Stimulated activated naive CD4-positive, alpha-beta T cell treated with Interleukin-2 at 50 U/mL for 16 hours (primary cell): ENCODE measurements around the gene ITK.
A peak's percentile ranks its signal among the peaks of the same experiment; 100 is the strongest.

Source experiments
- DNase-seq: peaks from one replicate; lab custom pipeline; 2025; lab: John Stamatoyannopoulos, UW

ITK gene

DNA sequence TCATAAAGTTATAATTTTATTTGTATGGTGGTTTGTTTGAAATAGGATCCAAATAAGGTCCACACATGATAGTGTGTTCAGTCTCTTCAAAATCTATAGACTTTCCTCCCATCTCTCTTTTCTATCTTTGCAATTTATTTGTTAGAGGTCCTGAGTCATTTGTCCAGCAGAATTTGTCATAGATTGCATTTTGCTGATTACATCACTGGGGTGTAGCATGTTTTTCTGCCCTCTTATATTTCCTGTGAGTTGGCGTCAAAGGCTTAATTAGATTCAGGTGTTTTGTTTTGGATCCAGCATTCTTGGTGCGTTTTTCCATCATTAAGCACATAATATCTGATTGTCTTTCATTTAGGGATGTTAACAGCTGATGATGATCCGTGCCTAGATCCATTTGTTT, 100.3 kb downstream of the ITK start:
- DNase-seq, result no peak

DNA sequence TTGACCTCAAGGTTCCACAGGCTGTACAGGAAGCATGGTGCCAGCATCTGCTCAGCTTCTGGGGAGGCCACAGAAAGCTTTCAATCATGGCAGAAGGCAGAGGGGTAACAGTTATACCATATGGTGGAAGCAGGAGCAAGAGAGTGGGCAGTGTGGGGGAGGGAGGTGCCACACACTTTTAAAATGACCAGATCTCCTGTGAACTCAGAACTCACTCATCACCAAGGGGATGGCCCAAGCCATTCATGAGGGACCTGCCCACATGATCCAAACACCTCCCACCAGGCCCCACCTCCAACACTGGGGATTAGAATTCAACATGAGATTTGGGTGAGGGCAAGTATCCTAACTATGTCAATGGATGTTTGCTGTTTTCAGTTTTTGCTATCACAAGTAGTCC, 101.5 kb downstream of the ITK start:
- DNase-seq, result no peak

DNA sequence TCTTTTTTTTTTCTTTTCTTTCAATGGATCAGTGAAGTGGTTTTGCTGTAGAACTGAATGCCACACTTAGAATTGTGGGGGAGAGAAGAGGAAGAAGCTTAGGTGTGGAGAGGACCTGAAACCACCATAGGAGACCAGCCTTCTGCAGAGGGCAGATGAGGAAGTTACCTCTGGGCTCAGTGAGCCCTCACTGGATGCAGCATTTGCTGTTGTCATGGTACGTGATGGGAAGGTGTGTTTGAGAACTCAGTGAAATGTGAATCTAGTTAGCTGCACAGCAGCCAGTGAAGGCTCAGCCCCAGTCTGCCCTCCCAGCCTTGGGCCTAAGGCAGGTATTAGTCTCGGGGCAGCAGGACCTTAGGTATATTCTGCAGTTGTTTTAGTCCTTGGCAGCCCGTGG, 102.8 kb downstream of the ITK start:
- DNase-seq, result no peak

DNA sequence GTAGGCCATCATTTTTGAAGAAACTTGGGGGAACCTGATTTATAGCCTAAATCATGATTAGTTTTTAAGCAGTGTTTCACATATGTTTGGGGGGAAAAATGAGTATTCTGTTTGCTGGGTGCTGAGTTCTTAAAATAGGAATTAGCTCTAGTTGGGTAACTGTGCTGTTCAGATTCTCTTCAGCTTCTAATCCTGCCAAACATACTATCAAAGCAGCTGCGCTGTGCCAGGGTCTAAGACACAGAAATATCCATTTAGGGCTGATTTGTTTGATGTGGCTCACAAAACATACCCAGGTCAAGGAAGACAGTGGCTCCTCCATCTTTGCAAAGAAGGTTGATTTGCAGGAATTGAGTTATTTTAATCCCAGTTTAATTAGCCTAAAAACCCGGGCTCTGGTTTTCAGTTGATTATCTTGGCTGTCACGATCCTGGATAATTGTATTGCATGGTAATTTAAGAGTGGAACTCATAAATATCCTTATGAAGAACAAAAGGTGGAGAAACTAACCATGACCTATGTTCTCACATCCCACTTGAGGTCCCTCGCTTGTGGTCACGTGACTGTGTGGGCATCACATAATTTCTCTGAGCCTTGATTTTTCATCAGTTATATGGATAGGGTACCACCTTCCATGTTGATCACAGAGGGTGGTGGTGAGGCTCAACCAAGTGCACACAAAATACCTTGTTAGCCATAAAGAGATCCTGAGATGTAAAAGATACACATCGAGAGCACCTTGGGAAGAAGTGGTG, 104.0 kb downstream of the ITK start:
- DNase-seq, result no peak

DNA sequence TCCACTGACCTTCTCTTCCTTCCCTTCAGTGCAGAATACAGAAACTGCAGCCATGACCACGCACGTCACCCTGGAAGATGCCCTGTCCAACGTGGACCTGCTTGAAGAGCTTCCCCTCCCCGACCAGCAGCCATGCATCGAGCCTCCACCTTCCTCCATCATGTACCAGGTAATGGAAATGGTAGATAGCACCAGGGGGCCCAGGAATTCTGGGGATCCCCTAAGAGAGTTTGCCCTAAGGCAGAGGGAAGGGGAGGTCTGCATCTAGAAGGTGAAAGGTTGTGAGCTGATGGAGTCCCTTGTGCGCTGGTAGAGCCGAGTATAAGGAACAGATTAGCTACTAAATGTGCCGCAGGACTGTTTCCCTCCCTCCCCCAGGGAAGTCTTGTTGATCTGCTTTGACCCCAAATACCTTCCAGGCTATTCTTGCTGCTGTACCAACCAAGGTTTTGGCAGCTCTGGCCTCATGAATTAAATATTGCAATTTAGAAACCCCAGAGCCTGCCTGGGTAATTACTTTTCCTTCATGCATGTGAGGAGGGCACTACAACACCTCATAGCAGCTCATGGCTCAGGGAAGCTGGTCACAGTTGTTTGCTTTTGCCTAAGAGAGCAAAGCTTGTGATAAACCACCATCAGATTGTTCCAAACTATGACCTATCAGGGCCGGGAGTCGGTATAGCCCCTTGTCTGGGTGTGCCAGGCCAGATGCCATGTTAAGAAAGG, 104.8 kb downstream of the ITK start:
- DNase-seq, result no peak

DNA sequence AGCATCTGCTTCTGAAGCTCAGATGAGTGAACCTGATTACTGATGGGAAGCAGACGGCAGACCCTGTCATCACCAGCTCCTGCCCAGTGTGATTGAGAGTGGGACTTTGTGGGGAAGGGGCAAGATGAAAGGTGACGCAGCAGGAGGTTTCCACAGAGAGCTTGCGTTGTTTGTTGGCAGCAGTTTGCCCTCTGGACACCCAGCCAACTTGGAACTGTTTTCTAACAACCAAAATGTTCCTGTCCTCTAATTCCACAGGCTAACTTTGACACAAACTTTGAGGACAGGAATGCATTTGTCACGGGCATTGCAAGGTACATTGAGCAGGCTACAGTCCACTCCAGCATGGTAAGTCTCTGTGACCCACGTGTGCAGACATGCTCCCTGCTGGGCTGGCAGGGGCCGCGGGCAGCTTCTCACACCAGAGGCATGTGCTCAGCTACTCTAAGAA, 106.1 kb downstream of the ITK start:
- DNase-seq, result no peak

DNA sequence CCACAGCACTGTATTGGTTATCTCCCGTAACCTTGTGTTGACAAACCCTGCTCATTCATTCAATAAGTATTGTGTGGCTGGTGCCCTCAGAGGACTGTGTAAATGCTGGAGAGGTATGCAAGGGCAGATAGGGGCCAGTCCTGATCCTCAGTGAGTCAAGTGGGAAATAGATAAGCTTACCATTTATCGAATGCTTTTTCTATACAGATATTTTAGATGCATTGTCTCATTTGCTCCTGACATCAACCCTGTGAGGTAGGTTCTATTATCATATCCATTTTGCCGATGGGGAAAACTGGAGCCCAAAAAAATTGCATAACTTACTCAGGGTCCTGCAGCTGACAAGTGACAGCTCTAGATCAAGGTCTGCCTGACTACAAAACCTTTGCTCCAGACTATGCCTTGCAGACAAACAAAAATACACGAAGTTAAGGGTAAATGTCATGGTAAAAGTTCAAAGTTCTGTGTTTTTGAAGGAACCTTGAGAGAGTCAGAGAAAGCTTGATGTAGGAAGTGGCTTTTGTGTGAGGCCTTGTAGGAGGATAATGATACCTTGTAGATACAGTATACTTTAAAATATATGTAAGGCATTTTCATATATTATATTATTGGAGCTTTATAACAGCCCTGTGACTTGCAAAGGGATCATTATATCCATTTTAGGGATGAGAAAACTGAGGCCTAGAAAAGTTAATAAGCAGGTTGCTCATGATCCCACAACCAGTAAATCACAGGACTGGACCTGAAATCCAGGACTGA, 107.9 kb downstream of the ITK start:
- DNase-seq, result no peak

DNA sequence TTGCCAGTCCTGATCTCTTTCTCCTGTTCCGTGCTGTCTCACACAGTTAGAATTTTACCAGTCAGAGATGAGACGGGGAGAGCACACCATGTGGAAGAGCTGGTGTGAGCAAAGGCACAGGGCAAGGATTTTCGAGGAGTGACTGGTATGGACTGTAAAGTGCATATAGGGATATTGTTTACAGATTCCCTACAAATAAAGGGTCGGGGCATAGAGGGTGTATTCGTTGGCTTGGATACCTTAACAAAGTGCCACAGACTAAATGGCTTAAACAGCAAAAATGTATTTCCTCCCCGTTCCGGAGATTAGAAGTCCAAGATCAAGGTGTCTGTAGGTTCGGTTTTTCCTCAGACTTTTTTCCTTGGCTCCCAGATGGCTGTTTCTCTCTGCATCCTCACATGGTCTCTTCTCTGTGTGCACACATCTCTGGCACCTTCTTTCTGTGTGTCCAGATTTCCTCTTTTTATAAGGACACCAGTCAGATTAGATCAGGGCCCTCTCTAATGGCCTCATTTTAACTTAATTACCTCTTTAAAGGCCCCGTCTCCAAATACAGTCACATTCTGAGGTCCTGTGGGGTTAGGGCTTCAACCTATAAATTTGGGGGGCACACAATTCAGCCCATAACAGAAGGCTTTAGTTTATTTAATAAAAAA, 108.7 kb downstream of the ITK start:
- DNase-seq, result no peak

DNA sequence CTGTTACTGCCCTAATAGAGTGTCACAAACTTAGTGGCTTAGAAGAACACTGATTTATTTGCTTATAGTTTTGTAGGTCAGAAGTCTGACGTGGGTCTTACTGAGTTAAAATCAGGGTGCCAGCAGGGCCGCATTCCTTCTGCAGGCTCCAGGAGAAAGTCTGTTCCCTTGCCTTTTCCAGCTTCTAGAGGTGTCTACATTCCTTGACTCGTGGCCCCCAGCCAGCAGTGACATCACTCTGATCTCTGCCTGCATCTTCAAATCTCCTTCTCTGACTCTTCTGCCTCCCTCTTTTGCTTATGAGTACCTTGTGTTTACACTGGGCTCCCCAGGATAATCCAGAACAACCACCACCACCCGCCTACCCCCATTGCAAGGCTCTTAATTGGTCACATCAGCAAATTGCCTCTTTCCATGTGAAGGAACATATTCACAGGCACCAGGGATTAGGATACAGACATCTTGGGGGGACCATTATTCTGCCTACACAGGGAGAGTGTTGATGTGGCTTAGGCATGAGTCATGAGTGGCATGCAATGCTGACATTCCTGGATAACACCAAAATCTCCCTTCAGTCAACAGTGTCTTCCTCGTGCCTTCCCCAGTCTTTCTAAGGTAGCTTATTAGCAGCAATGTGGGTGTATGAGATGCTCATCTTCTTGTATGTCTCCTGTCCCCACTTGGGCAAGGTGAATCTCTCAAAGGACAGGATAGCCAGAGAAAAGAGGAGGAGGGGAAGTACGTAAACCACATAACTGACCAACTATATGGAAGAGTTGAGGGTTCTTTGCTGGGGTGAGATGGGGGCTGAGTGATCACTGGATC, 109.7 kb downstream of the ITK start:
- no peak for DNase-seq

DNA sequence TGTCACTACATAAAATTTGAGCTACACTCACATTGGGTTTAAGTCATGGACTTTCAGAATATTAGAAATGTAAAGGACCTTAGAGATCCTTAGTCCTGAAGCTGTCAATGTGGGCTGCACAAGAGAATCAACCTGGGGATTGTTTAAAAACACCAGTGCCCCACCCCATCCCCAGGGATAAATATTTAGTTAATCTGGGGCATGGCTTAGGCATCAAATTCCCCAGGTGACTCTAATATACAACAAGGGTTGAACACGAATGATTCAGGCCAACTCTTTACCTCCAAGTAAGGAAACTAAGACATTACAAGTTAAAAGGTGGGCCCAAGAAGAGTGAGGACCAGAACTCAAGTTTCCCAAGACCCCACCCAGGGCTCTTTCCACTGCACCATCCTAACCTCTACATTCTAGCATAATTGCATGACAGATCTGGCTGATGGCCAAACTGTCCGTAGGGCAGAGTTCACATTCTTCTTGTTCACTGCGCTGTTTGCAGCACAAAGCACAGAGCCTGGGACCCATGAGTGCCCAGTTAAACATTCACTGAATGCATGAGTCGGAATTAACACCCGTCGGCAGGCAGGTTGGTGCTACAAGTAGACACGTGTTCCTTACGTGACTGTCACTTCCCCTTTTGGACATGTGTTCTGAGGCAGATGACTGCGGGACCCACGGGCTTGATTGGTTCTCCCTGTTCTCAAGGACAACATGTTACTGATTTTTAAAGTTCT, 110.5 kb downstream of the ITK start:
- no peak for DNase-seq

DNA sequence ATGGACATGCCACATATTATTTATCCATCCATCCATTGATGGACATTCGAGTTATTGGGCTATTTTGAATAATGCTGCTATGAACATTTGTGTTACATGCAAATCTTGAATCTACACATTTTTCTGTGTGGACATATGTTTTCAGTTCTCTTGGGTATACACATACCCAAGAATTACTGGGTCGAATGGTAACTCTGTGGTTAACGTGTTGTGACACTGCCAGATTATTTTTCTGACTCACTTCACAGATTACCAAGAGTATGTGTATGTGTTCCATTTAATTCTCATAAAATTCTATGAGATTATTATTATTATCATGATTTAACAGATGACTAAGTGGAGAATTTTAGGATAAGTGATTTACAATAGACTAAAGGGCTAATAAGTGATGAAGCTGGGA, 112.0 kb downstream of the ITK start:
- DNase-seq, result no peak

DNA sequence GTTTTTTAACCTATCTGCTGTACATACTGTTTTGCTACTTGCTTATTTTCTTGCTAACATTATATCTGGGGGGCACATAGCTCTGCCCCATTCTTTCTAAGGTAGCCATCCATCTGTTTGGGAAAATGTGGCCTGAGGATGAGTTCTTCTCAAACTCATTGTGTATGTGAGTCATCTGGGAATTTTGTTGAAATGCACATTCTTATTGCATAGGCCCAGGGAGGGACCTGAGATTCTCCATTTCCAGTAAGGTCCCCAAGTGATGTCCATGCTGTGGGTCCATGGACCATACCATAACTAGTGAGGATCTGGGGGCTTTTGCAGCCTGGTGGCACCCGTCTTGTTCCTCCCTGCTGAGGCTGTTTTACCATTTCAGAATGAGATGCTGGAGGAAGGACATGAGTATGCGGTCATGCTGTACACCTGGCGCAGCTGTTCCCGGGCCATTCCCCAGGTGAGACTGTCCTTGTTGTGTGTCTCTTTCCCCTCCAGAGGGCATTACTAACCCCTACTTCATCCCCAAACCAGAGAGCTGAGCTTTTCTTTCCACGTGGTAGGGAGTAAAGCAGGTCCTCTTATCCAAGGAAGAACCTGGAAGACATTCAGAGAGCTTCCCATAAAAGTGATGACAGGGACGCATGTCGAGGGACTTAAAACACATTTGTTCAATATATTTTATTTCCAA, 113.9 kb downstream of the ITK start:
- DNase-seq, result no peak

DNA sequence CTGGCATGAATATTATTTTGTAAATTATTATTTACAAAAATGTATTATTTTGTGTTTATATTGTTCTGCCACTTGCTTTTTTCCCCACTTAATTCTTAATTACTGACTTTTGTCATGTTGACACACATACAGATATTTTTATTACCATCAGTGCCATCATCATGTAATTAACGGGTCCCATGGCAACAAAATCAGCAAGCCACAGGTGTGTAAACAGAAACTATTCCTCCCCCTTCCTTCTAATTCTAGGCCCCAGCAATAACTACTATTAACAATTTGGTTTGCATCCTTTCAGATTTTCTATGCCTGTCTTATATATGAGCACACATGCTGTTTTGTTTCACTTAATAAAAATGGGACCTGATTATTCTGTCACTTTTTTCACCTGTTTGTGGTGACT, 114.6 kb downstream of the ITK start:
- no peak for DNase-seq

DNA sequence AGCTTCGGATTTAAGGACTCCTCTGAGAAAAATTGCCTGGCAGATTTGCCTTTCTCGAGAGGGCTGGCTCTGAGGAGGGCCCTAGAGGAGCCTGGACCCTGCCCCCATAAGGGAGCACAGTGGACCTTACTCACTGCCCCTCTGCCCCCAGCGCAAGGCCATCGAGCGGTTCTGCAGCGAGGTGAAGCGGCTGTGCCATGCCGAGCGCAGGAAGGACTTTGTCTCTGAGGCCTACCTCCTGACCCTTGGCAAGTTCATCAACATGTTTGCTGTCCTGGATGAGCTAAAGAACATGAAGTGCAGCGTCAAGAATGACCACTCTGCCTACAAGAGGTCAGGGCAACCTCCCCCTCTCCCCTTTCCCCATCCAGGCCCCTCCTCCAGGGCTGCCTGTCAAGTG, 119.9 kb downstream of the ITK start:
- DNase-seq, result no peak

DNA sequence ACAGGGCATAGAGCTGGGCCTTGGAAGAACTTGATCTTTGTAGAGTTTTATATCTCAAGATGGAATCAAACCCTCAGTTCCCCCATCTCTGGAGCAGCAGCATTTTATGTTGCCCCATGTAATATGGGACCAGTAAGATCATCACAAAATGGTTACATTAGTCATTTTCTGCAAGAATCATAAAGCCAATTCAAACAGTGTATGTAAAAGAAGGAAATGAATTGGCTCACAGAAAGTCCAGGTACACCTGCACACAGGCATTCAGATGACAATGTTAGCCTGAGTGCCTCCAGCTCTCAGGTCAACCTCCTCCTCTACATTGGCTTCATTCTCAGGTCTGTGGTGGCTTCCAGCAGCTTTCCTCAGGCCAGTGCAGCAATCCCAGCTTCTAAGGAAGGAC, 120.4 kb downstream of the ITK start:
- no peak for DNase-seq

DNA sequence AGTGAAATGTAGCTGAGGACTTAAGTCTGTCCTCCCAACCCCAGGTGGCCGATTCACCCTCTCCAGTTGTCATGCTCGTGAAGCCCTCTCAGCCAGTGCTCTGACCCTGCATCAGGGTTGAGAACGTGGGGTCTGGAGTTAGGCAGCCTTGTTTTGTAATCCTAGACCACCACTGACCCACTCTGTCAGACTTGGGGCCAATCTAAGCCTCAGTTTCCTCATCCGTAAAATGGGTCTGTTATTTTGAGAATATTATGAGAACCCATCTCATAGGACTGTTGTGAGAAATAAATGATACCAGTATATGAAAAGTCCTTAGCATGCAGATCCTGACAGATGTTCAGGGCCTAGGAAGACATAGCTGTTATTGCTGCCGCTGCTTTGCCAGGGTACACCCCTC, 122.4 kb downstream of the ITK start:
- DNase-seq, result no peak

DNA sequence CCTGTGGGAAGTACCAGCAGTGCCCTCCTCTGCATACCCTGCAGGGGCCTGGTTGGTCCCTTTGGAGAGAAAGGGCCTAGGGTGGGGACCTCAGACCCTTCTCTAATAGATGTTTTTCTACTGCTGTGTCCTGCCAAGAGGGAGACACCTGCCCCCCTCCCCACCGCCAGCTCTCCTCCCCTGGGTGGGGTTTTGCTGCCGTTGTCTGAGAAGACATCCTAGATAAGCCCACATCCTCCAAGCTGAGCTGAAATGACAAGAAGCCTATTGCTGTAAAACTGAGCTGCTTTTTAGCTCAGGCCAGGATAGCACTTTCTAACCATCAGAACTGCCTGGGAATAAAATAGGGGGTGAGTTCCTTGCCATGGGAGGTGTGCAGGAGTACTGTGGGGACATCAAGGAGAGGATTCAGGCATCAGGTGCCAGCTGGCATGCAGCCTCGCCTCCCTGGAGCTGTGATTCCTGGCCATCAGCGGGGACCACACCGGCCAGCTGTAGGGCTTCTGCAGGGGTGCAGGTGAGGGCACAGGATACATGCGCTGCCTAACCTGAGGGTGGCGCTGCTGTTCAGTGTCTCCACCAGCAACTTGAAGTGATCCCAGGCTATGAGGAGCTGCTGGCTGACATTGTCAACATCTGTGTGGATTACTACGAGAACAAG, 123.2 kb downstream of the ITK start:
- peak; percentile 20 for DNase-seq
